ENCODE measurements around the gene COL4A2.
A peak's percentile ranks its signal among the peaks of the same experiment; 100 is the strongest.

Gene COL4A2

DNA sequence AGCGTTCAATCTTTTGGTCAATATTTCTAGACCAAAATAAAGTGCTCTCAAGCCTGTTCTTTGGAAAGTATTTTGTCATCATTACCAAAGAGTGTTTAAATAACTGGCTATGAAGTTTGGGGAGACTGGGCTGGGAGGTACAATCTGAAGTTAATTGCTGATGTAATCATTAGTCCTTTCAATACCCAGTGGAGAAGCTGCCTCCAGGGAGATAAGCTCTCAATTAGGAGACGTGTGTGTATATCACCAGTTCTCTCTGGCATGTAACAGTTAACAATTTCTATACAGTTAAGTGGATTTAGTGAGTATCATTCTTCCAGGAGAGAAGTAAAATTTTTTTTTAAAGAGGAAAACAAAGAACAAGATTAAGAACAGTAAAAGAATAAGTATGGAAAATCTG is 1.5 kb upstream of the COL4A2 start:
- Histone ChIP-seq H3K27ac (peak overlapping the region; percentile 78), H3K4me3 (ENCODE audit: low read depth, low read length) (peak overlapping the region; percentile 98), H3K27me3 (replicated peaks) (no peaks in the 10 kb centered on the region), H3K36me3 (replicated peaks) (peaks cover 87% of the 10 kb centered on the region)
- DNase-seq = no peak
- in situ Hi-C loops (cut with HindIII; ENCODE audit: low pct_ligation_motif_present, low sequenced_read_pairs) = no loop called here
- TF ChIP-seq, protein P1, sequence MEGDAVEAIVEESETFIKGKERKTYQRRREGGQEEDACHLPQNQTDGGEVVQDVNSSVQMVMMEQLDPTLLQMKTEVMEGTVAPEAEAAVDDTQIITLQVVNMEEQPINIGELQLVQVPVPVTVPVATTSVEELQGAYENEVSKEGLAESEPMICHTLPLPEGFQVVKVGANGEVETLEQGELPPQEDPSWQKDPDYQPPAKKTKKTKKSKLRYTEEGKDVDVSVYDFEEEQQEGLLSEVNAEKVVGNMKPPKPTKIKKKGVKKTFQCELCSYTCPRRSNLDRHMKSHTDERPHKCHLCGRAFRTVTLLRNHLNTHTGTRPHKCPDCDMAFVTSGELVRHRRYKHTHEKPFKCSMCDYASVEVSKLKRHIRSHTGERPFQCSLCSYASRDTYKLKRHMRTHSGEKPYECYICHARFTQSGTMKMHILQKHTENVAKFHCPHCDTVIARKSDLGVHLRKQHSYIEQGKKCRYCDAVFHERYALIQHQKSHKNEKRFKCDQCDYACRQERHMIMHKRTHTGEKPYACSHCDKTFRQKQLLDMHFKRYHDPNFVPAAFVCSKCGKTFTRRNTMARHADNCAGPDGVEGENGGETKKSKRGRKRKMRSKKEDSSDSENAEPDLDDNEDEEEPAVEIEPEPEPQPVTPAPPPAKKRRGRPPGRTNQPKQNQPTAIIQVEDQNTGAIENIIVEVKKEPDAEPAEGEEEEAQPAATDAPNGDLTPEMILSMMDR (IDR thresholded peaks at IDR 0.05; ENCODE audit: low read depth, low read length, missing control alignments) = no peak

GRCh38 chr13:110305949-110306339 is 1.1 kb upstream of the COL4A2 start:
- no peaks in the 10 kb centered on the region for H3K27me3 ChIP-seq (replicated peaks)
- in situ Hi-C loops (cut with HindIII; ENCODE audit: low pct_ligation_motif_present, low sequenced_read_pairs) = no loop called here
- H3K4me3 ChIP-seq (ENCODE audit: low read depth, low read length) = peak overlapping the region; percentile 98
- H3K27ac ChIP-seq = peak overlapping the region; percentile 78
- H3K36me3 ChIP-seq (replicated peaks) = peaks cover 88% of the 10 kb centered on the region
- DNase-seq = no peak
- TF ChIP-seq, protein P1 (IDR thresholded peaks at IDR 0.05; ENCODE audit: low read depth, low read length, missing control alignments) = no peak

DNA sequence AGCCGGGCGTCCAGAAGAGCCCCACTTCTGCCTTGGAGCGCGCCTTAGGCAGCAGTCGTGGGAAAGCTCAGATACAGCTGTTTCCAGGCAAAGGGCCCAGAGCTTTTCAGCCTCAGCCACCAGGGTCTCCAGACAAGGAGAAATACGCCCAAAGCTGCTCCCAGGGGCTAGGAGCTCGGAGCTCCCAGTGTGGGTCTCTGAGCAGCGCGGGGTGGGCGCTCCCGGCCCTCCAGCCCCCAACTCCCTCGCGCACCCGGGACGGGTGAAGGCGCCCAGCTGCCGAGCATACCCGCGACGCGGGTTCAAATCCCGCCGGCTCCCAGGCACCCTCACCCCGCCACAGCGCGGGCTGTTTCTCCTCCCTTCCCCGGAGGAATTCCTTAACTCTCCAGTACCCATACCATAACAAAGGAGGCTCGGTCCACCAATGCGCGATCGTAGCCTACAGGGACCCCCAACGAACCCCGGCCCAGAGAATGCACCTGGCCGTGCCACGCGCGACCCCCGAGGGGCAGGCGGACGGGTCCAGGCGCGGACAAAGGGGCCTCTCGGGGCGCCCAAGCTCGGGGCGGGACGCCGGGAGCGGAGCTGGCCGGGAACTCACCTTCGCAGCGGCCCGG is 634 bp upstream of the COL4A2 start:
- in situ Hi-C loops (cut with HindIII; ENCODE audit: low pct_ligation_motif_present, low sequenced_read_pairs) = no loop called here
- Histone ChIP-seq H3K4me3 (ENCODE audit: low read depth, low read length) (peak overlapping the region; percentile 98), H3K27me3 (replicated peaks) (no peaks in the 10 kb centered on the region), H3K36me3 (replicated peaks) (peaks cover 88% of the 10 kb centered on the region), H3K27ac (peak overlapping the region; percentile 78)
- TF ChIP-seq, protein P1 (IDR thresholded peaks at IDR 0.05; ENCODE audit: low read depth, low read length, missing control alignments) = peak; percentile 13
- no peak for DNase-seq

GRCh38 chr13:110307767-110308655 is 927 bp downstream of the COL4A2 start:
- H3K27me3 ChIP-seq (replicated peaks) = no peaks in the 10 kb centered on the region
- in situ Hi-C loops (cut with HindIII; ENCODE audit: low pct_ligation_motif_present, low sequenced_read_pairs) = no loop called here
- TF ChIP-seq, protein P1 (IDR thresholded peaks at IDR 0.05; ENCODE audit: low read depth, low read length, missing control alignments) = no peak
- peaks cover 85% of the 10 kb centered on the region for H3K36me3 ChIP-seq (replicated peaks)
- peak overlapping the region; percentile 98 for H3K4me3 ChIP-seq (ENCODE audit: low read depth, low read length)
- H3K27ac ChIP-seq = peak overlapping the region; percentile 78
- DNase-seq = no peak

DNA sequence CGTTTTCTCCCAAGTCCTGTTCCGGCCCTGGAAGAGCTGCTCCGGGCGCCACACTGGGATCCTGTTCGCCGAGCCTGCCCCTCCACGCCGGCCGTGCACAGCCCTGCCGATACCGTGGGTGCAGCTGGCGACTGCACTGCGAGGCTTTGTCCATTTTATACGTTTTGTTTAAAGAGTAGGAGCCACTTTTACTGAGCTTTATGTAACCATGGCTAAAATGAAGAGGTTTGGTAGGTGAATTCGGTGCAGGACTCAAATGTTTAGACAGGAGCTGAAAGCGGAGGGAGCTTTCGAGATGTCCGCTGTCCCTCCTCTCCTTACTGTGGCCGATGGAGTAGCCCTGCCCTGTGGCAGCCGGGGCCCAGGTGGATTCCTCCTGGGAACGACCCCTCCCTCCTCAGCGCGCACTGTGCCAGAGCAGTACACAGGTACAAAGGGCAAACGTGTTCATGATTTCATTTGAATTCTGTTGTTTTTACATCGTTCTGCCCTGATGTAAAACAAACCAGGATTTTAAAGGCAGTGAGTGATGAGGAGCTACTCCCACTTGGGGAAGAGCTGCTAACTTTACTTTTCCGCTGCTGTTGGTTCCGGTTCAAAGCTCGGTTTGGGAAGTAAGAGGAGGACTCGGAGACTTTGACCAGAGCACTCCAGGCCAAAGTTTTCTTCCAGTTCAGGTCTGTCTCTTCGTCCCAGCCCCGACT is 1.7 kb downstream of the COL4A2 start:
- peak overlapping the region; percentile 98 for H3K4me3 ChIP-seq (ENCODE audit: low read depth, low read length)
- DNase-seq = no peak
- H3K36me3 ChIP-seq (replicated peaks) = peaks cover 80% of the 10 kb centered on the region
- peak overlapping the region; percentile 78 for H3K27ac ChIP-seq
- TF ChIP-seq, protein P1 (IDR thresholded peaks at IDR 0.05; ENCODE audit: low read depth, low read length, missing control alignments) = no peak
- in situ Hi-C loops (cut with HindIII; ENCODE audit: low pct_ligation_motif_present, low sequenced_read_pairs) = no loop called here
- H3K27me3 ChIP-seq (replicated peaks) = no peaks in the 10 kb centered on the region
